GM10266 (cell line): ENCODE results near the gene RDX.
"Not testable (repeated sequence)": the region's sequence is repeated elsewhere in the genome, so short reads cannot be mapped to it uniquely, and the experiment has no call there.

Source experiments
- DNase-seq: peaks from one replicate; pipeline ENCODE4 v3.0.0; 2012; ENCODE audit errors: extremely low spot score
- CTCF ChIP-seq: IDR thresholded peaks from 2 replicates; pipeline ENCODE4 v1.5.1; 2012; ENCODE audit warnings: mild to moderate bottlenecking, low read depth; ENCODE audit not compliant: control insufficient read depth, insufficient read depth; ENCODE audit errors: missing control alignments

The RDX gene

GRCh38 chr11:110318638-110319404, 22.4 kb upstream of the RDX start:
- no peak for DNase-seq
- no peak for TF ChIP-seq CTCF

GRCh38 chr11:110317516-110317932, 21.1 kb upstream of the RDX start:
- DNase-seq, result no peak
- TF ChIP-seq CTCF, result no peak

GRCh38 chr11:110314366-110315095, 18.1 kb upstream of the RDX start:
- no peak for TF ChIP-seq CTCF
- DNase-seq, result no peak

GRCh38 chr11:110312670-110313069, 16.3 kb upstream of the RDX start:
- no peak for TF ChIP-seq CTCF
- DNase-seq, result no peak

GRCh38 chr11:110311783-110312579, 15.6 kb upstream of the RDX start:
- no peak for DNase-seq

GRCh38 chr11:110308071-110308470, 11.7 kb upstream of the RDX start:
- TF ChIP-seq CTCF, result no peak
- DNase-seq, result no peak

More at GRCh38 chr11:110311783-110312579, 15.6 kb upstream of the RDX start:
- no peak for TF ChIP-seq CTCF

- not testable (repeated sequence) for DNase-seq
These were observed 9.6 kb upstream of the RDX start for GRCh38 chr11:110306019-110306388.
